Measurements from ENCODE around the gene CLSTN1. TPM values are rescaled to one million over a fixed set of nuclear protein-coding genes. Genes with fewer than 3 reads are reported as not detected.

The CLSTN1 gene
- polyA plus RNA-seq, 1 of the 3 experiments (the other 2 are of a cell fraction) = 59.6 TPM

DNA sequence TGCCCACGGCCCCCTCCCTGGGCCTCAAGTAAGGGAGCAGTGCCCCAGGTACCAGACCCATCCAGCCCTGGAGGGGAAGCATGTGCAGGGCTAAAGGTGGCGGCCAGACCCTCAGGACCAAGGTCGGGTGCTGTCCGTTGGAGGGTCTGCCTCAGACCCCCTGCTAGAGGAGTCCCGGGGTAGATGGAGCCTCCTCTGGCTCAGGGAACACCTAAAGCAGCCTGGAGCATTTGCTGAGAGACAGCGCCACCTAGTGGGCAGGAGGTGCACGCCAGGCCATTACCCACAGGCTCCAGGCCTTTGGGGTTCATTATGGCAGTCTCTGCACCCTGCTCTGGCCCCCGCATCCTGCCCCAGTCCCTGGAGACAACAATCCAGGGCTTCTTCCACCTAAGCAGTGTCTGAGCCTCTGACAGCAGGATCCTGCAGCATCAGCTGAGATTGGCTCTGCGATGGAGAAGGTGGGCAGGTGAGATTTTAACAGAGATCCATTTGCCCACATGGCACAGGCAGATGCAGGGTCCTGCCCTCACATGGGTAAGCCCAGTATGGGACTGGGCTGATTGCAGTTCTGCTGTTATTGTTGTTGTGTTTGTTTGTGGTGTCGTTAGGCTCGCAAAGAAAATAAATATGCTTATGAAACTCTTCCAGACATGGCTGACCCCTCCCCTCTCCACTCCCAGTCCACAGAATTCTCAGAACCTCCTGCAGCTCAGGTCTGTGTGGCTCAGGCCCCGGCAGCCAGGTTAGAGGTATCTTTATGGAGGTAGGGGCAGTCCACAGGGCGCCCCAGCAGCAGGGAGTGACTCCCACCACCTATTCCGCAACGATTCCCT is 43.9 kb upstream of the CLSTN1 start:
- peaks cover 10 to 11% of the 10 kb centered on the region in 2 experiments for H3K36me3 ChIP-seq (replicated peaks in 1 of 2; ENCODE audit: control insufficient read depth in 1 of 2, insufficient read depth in 2 of 2, low read length in 1 of 2)
- H4K20me1 ChIP-seq (ENCODE audit: insufficient read depth) = no peaks in the 10 kb centered on the region
- CTCF ChIA-PET = interaction anchor here (0.7 to 11.2 kb wide), 28 partner anchors 8 to 285 kb away, joined by 3 to 175 read pairs (median 4); partner anchors contain the start of genes LZIC and NMNAT1
- POLR2A ChIA-PET = no interaction called here
- peak; percentile 97 for TF ChIP-seq RAD21 (IDR thresholded peaks at IDR 0.05; ENCODE audit: low read length)
- TF ChIP-seq RFX5 (IDR thresholded peaks at IDR 0.05; ENCODE audit: low read length) = no peak
- no peak for TF ChIP-seq JUND (IDR thresholded peaks at IDR 0.05)
- TF ChIP-seq FOXM1 (IDR thresholded peaks at IDR 0.05; ENCODE audit: low read depth) = no peak
- no peak for TF ChIP-seq NRF1 (IDR thresholded peaks at IDR 0.05; ENCODE audit: low read depth, low read length)
- TF ChIP-seq YY1 (IDR thresholded peaks at IDR 0.05; ENCODE audit: low read depth) = no peak
- TF ChIP-seq POLR2AphosphoS5 (IDR thresholded peaks at IDR 0.05; ENCODE audit: low read depth, low read length) = no peak
- no peak for TF ChIP-seq SIN3A (IDR thresholded peaks at IDR 0.05; ENCODE audit: borderline replicate concordance, low read depth, low read length)
- TF ChIP-seq RXRA (IDR thresholded peaks at IDR 0.05; ENCODE audit: borderline replicate concordance, low read depth) = no peak
- no peak for TF ChIP-seq TCF12 (IDR thresholded peaks at IDR 0.05)
- TF ChIP-seq USF2 (IDR thresholded peaks at IDR 0.05; ENCODE audit: borderline replicate concordance, low read depth, low read length) = no peak
- no peak for TF ChIP-seq REST (IDR thresholded peaks at IDR 0.05; ENCODE audit: low read depth, low read length)
- no peak for TF ChIP-seq FOSL2 (IDR thresholded peaks at IDR 0.05; ENCODE audit: borderline replicate concordance, low read depth)
- no peak for TF ChIP-seq GABPA (IDR thresholded peaks at IDR 0.05; ENCODE audit: low read depth)
- TF ChIP-seq MEF2A (IDR thresholded peaks at IDR 0.05; ENCODE audit: borderline replicate concordance, low read depth) = no peak
- TF ChIP-seq MXI1 (IDR thresholded peaks at IDR 0.05; ENCODE audit: low read depth, low read length) = no peak
- peak; percentile 94 for TF ChIP-seq CTCF (IDR thresholded peaks at IDR 0.05)
- TF ChIP-seq SMC3 (IDR thresholded peaks at IDR 0.05; ENCODE audit: low read depth, low read length) = peak; percentile 90
- TF ChIP-seq PBX3 (IDR thresholded peaks at IDR 0.05) = no peak
- TF ChIP-seq EZH2phosphoT487 (IDR thresholded peaks at IDR 0.05; ENCODE audit: borderline replicate concordance, low read depth) = no peak
- TF ChIP-seq MAX (IDR thresholded peaks at IDR 0.05; ENCODE audit: low read depth) = no peak
- no peak for TF ChIP-seq ZBTB33 (IDR thresholded peaks at IDR 0.05; ENCODE audit: borderline replicate concordance, low read depth)
- no peaks in the 10 kb centered on the region for H3K27me3 ChIP-seq (ENCODE audit: insufficient read depth)
- no peaks in the 10 kb centered on the region for H3K9me2 ChIP-seq
- no peak overlapping the region for H2AFZ ChIP-seq (ENCODE audit: low read depth)
- H3K27ac ChIP-seq (ENCODE audit: low read depth in 2 of 2, low read length in 1 of 2) = no peak overlapping the region
- no peak overlapping the region for H3K4me3 ChIP-seq (ENCODE audit: low read depth in 2 of 2, low read length in 1 of 2)
- H3F3A ChIP-seq (replicated peaks; ENCODE audit: insufficient read depth) = no peaks in the 10 kb centered on the region
- 44% methylated on average over 9 of the region's 15 CpGs for WGBS (ENCODE audit: low lambda C conversion rate)
- peak; percentile 91 for DNase-seq
- no peaks in the 10 kb centered on the region for H3K9me3 ChIP-seq
- H3K4me1 ChIP-seq (ENCODE audit: control insufficient read depth in 1 of 2, insufficient read depth in 2 of 2, low read depth in 1 of 2, low read length in 1 of 2) = peaks cover 0 to 4% of the 10 kb centered on the region in 2 experiments; a peak in 1 of 4 replicates
- H3K4me2 ChIP-seq = no peak overlapping the region
- no peak overlapping the region for H3K9ac ChIP-seq
- no peaks in the 10 kb centered on the region for H3K79me2 ChIP-seq (ENCODE audit: insufficient read depth)

Measured in SK-N-SH (cell line).